ENCODE results near the gene KRT72.

KRT72 gene

DNA sequence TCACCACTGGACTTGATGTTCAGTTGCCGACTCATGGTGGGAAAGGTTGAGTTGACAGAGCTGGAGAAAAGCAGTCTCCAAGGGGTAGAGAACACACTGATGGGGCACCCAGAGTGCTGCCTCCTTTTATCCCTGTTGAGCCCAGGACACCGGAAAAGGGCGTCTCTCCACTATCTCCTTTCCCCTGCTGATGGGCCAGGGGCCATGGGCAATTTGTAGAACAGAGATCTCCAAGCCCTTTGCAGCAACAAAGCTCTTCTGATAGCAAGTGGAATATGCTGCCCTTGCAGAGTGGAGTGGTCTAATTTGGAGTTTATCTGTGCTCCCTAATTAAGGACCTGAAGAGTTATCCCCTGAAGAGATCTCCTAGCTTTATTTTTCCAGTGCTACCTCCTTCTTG, 27.5 kb downstream of the KRT72 start, which contains the start of gene KRT74:
Gene KRT74 (minus strand): TSS at position 101 of the 400 bp plus-strand sequence. CDS start 66 bp downstream, at position 35.
- no peak for DNase-seq

GRCh38 chr12:52573306-52573705, 28.0 kb downstream of the KRT72 start:
- no peak for DNase-seq

DNA sequence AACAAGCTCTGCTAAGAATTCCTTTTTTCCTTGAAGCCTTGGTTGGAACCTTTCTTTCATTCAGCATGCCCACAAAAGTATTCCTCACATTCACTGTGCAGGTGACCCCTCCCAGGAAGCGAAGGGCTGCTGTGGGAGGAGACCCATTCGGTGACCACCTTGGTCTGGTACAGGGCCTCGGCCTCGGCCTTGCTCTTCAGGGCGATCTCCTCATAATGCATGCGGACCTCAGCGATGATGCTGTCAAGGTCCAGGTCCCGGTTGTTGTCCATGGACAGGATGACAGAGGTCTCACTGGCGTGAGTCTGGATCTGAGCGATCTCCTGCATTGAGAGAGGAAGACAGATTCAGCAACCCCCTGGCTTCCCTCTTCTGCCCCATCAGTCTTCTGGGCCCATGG, 30.8 kb downstream of the KRT72 start:
- no peak for DNase-seq

DNA sequence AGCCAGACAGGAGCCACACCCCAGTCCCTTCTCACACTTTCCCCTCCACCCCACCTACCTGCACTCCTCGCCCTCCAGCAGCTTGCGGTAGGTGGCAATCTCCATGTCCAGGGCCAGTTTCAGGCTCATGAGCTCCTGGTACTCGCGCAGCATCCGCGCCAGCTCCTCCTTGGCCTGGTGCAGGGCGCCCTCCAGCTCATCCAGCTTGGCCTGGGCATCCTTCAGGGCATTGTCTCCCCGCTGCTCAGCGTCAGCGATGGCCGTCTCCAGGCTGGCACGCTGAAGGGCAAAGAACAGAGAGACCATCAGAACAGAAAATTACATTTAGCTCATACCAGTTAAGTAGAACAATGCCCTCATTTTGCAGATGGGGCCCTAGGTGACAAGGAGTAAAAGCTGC, 33.2 kb downstream of the KRT72 start:
- DNase-seq, result no peak

- DNase-seq, result no peak
Observed at GRCh38 chr12:52566847-52567291, 34.4 kb downstream of the KRT72 start.

DNA sequence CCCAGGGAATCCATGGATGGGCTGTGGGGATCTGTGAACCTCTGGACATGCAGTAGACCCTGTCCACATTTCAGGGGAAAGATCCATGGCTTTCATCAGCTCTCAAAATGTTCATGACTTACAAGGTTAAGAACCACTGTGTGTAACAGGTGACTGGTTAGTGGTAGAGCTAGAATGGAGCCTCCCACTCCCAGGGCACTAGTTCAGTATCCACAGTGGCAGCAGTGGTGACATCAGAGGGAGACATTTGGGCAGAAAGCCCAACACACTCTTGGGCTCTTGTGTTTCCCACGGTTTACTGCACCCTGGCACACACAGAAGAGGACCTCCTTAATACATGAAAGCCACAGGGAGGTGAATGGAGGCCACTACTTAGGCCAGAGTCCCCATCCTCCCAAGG, 36.7 kb downstream of the KRT72 start:
- no peak for DNase-seq

- DNase-seq, result no peak
Observed at GRCh38 chr12:52561880-52562449, 39.3 kb downstream of the KRT72 start.

GRCh38 chr12:52559979-52560378, 41.3 kb downstream of the KRT72 start:
- DNase-seq, result no peak

GRCh38 chr12:52558781-52559445, 42.4 kb downstream of the KRT72 start:
- DNase-seq, result no peak

GRCh38 chr12:52557476-52557875, 43.8 kb downstream of the KRT72 start:
- no peak for DNase-seq

DNA sequence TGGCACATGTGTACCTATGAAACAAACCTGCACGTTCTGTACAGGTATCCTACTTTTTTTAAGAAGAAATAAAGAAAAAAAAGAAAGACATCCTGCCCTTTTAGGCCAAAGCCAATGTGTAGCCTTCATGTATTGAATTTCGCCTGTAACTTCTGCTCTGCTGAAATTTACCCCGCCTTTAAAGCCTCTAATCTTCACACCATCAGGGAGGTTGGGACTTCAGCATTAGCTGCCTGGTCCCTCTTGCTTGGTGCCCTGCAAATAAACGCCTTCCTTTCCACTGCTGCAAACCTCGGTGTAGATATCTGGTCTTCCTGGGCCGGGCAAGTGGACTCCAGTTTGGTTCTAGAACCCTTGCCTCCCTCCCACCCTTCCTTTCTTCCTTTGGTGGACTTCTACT, 45.7 kb downstream of the KRT72 start:
- no peak for DNase-seq

GRCh38 chr12:52552681-52553195, 48.5 kb downstream of the KRT72 start, which contains the start of gene KRT71:
Gene KRT71 (minus strand): TSS chr12:52553145. CDS start chr12:52553077, 68 bp downstream.
- no peak for DNase-seq

DNA sequence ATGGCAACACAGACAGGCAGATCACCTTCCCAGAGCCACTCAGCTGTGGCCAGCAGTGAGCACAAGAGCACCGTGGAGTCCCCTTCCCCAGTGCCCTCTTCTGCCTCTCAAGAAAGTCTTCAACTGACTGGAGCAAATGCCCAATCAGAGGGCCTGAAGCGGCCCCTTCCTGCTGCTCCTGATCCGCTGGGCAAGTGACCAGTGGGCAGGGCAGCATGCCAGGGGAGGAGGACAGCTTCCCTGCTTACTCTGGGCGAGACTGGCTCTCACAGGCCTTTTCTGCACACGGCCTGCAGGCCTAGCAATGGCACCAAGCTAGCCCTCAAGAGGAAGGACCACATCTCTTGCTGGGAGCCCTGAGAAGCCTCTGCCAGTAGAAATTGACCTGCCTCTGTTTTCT, 49.2 kb downstream of the KRT72 start:
- no peak for DNase-seq

GRCh38 chr12:52551216-52551865, 49.9 kb downstream of the KRT72 start:
- DNase-seq, result no peak

- DNase-seq, result no peak
Observed at GRCh38 chr12:52546126-52546525, 55.1 kb downstream of the KRT72 start.

GRCh38 chr12:52543985-52544883, 57.0 kb downstream of the KRT72 start:
- no peak for DNase-seq

- no peak for DNase-seq
Observed at GRCh38 chr12:52542785-52543318, 58.4 kb downstream of the KRT72 start.

GRCh38 chr12:52542157-52542556, 59.1 kb downstream of the KRT72 start:
- DNase-seq, result no peak

DNA sequence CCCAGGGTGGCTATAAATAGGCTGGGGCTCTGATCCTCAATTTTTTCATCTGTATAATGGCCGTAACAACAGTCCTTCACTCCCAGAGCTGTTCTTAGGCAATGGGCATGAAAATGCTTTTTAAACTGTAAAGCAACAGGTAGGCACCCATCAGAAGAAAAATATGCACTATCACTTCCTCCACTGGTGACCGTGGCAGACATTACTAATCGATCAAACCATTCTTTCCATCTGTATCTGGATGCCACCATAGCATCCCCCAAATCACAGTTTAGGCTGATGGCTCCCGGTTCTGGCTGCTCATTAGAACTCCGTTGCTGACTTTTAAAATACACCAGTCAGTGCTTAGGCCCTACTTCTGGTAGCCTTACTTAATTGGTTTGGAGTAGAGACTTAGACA, 59.6 kb downstream of the KRT72 start:
- DNase-seq, result no peak

- no peak for DNase-seq
Observed at GRCh38 chr12:52540531-52540930, 60.7 kb downstream of the KRT72 start.

DNA sequence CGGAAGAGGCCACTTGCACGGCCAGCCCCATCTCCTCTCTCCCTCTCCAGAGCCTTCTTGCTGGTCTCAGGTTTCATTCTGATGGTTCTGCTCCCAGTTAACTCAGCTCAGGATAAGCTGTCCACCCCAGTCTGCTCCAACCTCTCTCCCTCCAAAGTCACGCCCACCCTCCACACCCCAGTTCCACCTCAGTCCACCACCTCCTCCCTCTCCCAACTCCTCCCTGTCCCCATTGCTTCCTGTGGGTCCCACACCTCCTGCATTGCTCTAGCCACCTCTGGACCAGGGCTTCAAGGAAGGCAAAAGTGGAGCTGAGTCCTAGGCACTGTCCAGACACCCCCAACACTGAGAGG, 61.5 kb downstream of the KRT72 start:
- no peak for DNase-seq

- peak; percentile 19 for DNase-seq
Observed at GRCh38 chr12:52539083-52539820, 62.0 kb downstream of the KRT72 start.

All from NCI-H2107 (cell line).